NCI-H226 (cell line): ENCODE results near the gene LAMC1.
"Not testable (repeated sequence)": the region's sequence is repeated elsewhere in the genome, so short reads cannot be mapped to it uniquely, and the experiment has no call there.

Source experiments
- DNase-seq: peaks from one replicate; pipeline ENCODE4 v3.0.0-alpha.2; 2015

LAMC1 gene

DNA sequence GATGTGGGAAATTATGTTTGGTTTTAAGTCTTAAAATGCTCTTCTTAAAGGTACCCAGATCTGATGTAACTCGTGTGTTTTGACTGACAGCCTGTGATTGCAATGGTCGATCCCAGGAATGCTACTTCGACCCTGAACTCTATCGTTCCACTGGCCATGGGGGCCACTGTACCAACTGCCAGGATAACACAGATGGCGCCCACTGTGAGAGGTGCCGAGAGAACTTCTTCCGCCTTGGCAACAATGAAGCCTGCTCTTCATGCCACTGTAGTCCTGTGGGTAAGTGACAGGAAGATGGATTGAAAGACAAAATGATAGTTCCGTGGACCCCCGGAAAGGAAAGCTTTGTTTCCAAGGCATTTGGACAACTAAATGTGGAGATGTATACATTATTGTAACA, 91.2 kb downstream of the LAMC1 start:
- DNase-seq, result no peak

DNA sequence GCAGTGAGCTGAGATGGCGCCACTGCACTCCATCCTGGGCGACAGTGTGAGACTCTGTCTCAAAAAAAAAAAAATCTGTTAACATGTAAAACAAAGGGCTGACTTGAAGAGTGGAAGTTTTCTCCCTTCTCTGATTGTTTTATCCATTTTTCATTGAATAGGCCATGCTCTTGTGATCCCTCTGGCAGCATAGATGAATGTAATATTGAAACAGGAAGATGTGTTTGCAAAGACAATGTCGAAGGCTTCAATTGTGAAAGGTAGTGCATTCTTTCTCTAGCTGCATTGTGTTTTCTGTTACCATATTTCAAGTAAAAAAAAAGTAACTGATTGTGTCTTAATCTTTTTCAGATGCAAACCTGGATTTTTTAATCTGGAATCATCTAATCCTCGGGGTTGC, 93.2 kb downstream of the LAMC1 start:
- DNase-seq, result no peak

DNA sequence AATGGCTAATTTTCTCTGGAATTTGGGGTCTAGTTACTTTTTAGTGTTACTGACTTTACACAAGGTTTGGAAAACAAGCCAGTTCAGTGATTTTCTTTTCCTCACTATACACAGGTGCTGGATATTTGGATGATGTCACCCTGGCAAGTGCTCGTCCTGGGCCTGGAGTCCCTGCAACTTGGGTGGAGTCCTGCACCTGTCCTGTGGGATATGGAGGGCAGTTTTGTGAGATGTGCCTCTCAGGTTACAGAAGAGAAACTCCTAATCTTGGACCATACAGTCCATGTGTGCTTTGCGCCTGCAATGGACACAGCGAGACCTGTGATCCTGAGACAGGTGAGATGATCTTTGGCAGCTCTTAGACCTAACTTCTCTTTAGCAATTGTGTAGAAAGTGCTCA, 98.4 kb downstream of the LAMC1 start:
- no peak for DNase-seq

DNA sequence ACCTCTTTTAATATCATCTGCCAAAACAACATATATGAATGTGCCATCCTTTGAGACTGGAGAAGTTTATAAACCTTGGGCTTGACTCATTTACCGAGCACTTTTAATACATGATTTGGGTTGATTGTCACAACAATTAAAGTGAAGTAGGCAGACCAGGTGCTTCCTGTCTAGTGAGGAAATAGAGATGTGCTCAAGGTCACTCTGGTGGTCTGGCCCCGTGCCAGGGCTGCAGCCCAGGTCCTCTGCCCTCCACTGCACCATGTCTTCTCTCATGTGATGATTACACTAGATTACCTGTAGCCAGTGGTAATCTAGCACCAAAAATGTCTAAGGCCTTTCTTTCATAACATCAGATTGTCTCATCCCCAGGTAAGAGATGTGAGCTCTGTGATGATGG, 101.0 kb downstream of the LAMC1 start:
- DNase-seq, result no peak

DNA sequence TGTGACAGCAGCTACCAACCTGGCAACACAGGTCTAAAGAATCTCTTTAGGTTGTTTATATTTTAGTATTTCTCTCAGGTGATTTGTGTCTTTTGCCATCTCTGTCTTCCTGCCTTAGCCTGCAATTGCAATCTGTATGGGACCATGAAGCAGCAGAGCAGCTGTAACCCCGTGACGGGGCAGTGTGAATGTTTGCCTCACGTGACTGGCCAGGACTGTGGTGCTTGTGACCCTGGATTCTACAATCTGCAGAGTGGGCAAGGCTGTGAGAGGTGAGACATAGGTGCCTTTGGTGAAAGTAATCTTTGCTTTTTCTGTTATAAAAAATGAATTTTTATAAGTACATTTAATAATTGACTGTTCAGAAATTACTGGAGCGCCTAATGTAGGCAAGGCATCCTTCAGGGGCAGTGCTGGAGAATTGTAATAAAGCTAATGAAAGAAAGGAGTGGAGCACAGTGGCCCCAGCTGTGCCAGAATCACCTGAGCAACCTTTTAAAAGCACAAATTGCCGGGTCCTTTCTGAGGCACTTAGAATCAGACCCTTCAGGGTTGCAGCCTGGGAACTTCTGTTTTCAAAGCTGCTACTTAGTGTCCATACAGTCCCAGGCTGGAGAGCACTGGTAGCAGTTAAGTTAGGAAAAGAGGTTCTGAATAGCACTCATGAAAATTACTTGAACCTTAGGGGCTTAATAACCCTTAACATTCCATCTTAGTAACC, 102.2 kb downstream of the LAMC1 start:
- DNase-seq, result no peak

DNA sequence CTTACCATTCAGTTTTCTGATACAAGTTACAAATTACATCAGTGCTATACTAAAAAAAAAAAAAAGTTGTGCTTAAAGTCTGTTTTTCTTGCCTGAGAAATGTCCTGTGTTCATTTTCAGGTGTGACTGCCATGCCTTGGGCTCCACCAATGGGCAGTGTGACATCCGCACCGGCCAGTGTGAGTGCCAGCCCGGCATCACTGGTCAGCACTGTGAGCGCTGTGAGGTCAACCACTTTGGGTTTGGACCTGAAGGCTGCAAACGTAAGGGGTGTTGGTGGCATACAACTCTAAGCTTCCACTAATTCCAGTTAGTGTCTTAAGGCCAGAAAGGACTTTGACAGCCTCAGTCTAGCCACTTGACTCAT, 102.8 kb downstream of the LAMC1 start:
- DNase-seq, result no peak

DNA sequence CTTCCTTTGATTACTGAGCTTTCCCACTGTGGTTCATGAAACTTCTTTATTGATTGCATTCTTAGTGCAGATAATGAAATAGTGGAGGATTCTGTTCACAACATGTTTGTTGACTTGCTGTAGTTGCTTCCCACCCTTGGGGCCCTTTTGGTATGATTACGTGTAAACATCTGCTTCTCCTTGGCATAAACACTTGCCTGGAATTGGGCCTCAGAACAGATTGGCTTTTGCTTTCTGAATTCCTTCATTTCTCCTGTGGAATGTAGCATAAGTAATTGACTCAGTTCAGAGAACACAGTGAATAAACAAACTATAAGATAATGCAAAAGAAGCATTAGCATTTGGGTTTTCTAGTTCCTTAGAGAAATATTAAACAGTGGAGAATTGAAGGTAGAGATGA, 103.3 kb downstream of the LAMC1 start:
- no peak for DNase-seq

DNA sequence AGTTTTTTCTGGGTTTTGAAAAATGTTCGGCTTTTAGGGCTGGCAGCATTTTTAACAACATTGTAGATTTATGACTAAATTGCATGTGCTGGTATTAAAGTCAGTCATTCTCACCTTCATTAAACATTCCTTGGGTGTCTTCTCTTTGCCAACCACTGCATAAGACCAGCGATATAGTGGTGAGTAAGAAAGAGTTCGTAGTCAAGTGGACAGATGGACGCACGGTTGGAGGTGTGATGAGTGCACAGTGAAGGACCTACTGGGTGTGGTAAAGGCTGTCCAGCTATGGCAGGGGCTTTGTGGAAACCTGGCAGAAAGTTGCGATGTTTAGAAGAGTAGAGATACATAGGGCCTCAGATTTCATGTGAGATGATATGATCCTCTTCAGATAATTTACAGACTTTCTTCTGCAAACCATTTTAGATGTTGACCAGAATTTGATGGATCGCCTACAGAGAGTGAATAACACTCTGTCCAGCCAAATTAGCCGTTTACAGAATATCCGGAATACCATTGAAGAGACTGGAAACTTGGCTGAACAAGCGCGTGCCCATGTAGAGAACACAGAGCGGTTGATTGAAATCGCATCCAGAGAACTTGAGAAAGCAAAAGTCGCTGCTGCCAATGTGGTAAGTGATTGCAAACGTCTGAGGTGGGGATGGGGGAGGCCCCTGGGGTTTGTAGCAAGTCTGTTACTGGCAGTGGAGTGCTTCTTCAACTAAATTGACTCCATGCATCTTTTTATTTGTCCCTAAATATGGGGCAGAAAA, 106.9 kb downstream of the LAMC1 start:
- no peak for DNase-seq

DNA sequence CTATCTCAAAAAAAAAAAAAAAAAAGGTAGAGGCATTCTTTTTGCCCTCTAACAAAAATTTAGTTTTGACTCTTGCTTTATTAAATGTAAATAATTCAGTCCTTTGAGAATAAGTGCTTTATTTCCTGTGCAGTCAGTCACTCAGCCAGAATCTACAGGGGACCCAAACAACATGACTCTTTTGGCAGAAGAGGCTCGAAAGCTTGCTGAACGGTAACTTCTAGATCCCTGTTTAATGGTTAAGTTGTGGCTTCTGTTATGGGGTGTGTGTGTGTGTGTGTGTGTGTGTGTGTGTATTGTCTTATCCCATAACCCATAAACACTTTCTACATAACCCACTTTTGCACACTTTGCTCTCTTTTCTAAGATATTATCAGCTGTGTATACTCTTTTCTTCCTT, 107.9 kb downstream of the LAMC1 start:
- DNase-seq, result no peak

DNA sequence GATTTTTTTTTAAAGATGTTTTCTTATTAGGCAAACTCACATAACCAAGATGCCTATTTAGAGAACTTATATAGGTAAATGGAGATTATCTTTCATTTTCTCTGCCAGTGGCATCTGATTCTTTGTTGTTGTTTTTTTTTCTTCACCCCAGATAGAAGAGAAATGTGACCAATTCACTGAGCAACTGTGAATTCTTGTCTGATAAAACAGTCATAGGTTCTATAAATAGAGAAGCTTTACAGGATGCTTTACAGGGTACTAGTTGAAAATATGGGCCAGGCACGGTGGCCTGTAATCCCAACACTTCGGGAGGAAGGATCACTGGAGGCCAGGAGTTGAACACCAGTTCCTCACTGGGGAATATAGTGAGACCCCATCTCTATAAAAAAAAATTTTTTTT, 112.1 kb downstream of the LAMC1 start:
- no peak for DNase-seq

DNA sequence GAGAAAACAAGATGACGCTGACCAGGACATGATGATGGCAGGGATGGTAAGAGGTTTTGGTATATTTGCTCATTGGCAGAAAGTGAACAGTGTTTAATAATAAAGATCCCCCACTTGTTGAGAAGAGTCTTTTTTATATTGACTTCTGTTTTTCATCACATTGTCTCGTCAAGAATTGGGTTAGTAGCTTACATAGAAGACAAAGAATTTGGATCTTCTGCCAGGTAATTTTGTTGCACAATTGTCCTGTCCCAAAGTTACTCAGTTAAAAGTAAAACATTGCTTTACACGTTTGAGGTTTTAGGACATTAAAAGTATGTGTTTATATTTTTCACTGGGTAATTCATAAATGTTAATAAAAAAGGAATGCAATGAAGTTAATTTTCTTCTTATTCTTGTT, 114.6 kb downstream of the LAMC1 start:
- no peak for DNase-seq

DNA sequence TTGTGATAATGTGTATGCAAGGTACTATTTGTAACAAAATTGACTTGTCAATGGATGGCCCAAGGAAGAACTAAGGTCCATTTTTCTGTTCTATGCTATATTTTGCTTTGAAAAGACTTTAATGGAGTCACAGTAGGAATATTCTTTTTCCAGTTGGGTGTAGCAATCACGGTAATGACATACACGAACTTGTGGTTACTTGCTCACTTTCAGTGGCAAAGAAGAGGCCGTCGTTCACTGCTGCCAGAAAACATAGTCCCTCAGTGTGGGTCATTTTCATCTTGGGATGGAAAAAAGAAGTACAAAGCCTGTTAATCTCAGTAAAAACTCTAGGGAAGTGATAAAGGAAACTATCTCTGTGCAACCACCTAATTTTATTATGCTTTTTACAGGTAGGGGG, 115.1 kb downstream of the LAMC1 start:
- no peak for DNase-seq

DNA sequence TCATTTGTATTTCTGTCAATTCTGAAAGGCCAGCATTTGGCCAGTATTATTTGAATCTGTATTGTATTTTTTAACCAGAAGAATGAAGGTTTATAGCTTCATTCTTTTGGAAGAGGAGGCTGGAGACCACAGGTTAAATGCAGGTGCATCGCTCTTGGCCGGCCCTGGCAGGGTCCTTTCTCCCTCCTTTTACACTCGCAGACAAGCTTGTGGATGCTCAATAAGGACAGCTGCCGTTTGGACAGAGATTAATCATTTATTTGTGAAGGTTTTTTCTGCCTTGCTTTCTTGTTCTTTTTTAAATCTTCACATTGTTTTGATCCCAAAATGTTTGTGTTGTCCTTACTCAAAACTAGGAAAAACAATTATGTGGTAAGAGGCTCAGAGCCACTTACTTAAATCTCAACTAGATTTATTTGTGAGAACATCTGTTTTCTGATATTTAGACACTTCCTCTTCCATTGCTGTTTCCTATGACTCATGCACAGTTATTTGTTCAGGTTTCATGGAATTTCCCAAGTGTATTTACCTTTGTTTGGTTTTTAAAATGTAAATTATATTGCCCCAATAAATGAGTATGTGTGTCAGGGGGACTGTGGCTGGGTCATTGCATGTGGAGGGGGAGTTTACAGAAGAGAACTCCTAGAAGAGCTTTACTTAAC, 116.2 kb downstream of the LAMC1 start:
- DNase-seq, result no peak

DNA sequence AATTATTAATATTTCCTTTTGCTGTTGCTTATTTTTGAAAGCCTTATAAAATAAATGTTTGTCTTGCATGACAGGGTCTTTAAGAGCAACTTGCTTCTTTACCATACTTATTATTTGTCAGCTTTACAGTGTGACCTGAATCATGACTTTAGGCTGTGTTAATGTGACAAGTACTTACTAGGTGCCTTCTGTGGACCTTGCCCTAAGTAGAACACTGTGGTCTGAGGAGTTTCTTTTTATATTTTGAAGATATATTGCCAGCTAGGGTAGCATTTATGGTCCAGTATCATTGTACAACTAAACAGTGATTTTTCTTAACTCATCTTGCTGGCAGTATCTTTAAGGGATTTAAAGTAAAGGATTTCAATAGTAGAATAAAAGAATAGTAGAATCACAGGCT, 117.4 kb downstream of the LAMC1 start:
- no peak for DNase-seq

DNA sequence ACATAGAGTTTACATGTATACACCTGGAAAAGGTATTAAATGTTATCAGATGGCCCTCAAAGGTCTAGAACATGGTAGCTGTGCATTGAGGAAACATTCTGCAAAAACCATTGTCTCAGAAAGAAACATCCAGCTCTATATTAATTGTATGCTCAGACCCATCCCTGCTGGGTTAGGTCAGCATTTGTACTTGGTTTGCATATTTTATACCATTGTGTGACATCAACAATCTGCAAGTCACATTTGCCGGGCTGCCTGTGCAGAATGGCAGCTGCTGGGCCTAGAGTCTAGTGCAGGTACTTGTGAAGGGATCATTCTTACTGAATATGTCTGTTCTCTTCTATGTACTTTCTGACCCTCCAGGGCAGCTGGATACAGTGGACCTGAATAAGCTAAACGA, 119.0 kb downstream of the LAMC1 start:
- no peak for DNase-seq

DNA sequence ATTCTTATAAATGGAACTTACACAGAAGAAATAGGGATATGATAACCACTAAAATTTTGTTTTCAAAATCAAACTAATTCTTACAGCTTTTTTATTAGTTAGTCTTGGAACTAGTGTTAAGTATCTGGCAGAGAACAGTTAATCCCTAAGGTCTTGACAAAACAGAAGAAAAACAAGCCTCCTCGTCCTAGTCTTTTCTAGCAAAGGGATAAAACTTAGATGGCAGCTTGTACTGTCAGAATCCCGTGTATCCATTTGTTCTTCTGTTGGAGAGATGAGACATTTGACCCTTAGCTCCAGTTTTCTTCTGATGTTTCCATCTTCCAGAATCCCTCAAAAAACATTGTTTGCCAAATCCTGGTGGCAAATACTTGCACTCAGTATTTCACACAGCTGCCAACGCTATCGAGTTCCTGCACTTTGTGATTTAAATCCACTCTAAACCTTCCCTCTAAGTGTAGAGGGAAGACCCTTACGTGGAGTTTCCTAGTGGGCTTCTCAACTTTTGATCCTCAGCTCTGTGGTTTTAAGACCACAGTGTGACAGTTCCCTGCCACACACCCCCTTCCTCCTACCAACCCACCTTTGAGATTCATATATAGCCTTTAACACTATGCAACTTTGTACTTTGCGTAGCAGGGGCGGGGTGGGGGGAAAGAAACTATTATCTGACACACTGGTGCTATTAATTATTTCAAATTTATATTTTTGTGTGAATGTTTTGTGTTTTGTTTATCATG, 120.5 kb downstream of the LAMC1 start:
- DNase-seq, result no peak

DNA sequence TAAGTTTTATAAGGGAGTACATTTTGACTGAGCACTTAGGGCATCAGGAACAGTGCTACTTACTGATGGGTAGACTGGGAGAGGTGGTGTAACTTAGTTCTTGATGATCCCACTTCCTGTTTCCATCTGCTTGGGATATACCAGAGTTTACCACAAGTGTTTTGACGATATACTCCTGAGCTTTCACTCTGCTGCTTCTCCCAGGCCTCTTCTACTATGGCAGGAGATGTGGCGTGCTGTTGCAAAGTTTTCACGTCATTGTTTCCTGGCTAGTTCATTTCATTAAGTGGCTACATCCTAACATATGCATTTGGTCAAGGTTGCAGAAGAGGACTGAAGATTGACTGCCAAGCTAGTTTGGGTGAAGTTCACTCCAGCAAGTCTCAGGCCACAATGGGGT, 121.5 kb downstream of the LAMC1 start:
- DNase-seq, result no peak

DNA sequence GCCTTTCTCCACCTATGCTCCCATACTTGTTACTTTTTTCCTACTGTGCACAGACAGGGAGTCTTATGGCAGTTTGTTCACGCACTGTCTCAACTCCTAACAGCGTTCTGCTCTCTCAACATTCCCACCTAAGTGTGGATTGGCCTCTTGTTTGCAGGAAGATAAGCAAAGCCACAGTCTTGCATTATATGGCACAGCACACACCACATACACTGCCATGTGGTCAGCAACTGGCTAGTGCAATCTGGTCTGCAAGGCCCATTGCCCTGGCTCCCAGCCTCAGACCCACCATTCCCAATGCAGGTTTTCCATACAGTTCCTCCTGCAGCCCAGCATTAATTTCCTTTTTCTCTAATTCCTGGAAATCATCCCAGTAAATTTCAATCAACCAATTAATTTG, 124.5 kb downstream of the LAMC1 start:
- no peak for DNase-seq

DNA sequence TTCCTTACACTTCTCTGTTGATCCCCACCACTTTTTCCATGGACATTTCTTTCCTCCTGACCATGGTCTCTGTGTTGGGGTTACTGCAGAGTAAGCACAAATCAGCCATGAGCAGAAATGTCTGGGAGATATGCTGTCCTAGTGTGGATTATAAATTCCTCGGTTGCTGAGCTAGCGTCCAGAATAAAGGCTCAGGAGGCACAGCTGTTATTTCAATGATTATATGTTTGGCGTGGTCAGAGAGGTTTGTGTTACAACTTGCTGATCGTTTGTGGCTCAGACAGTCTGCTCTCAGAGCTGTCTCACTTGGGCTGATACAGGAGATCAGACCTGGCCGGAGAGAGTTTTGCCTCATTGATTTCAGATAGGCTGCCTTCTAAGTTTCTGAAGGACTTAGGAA, 125.4 kb downstream of the LAMC1 start:
- no peak for DNase-seq

DNA sequence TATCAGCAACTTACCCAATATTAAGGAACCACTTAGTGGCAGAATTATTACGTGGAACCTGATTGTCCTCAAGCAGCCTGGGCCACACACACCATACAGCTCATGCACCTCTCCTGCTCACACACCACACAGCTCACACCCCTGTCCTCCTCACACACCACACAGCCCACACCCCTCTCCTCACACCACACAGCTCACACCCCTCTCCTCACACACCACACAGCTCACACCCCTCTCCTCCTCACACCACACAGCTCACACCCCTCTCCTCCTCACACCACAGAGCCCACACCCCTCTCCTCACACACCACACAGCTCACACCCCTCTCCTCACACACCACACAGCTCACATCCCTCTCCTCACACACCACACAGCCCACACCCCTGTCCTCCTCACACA, 126.1 kb downstream of the LAMC1 start:
- no peak for DNase-seq

DNA sequence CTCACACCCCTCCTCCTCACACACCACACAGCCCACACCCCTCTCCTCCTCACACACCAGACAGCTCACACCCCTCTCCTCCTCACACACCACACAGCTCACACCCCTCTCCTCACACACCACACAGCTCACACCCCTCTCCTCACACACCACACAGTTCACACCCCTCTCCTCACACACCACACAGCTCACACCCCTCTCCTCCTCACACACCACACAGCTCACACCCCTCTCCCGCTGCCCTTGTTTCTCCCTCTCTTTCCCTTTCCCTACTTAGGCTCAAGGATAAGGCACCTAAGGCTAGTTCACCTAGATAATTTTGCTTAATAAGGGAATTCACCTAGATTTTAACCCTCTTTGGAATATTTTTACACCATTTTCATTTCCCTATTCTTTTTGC, 126.8 kb downstream of the LAMC1 start:
- not testable (repeated sequence) for DNase-seq

DNA sequence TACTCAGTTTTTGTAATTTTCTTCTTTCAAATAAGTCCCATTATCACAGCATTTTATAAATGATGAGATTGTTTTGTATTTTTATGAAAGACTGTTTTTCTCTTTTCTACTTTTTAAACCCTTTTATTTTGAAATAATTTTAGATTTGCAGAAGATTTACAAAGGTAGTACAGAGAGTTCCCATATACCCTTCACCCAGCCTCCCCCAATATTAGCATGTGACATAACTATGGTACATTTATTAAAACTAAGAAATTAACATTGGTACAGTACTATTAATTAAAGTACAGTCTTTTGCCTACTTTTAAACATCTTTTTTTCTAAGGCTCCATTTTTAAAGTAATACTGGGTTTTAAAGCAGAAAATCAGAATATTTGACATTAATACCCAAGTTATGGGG, 127.2 kb downstream of the LAMC1 start:
- no peak for DNase-seq

DNA sequence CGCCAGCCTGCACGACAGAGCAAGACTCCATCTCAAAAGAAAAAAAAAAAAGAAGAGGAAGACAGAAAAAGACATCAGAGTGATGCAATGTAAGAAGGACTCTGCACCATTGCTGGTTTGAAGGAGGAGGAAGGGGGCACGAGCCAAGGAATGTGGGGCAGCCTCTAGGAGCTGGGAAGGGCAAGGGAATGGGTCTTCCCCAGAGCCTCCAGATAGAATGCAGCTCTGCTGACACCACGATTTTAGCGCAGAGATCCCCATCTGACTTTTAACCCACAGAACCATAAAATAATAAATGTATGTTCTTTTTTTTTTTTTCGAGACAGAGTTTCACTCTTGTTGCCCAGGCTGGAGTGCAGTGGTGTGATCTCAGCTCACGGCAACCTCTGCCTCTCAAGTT, 129.0 kb downstream of the LAMC1 start:
- no peak for DNase-seq

DNA sequence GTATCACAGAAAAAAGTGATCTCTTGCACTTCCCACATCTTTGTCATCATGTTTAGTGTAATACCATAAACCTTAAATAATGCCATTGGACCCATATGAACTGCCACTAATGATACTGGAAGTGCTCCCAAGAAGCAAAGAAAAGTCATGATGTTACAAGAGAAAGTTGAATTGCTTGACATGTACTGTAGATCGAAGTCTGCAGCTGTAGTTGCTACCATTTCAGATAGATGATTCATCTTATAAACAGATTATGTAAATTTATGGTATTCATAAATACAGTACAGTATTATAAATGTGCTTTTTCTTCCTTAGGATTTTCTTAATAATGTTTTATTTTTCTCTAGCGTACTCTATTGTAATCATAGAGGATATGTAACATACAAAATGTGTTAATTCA, 132.7 kb downstream of the LAMC1 start:
- DNase-seq, result no peak
